HG02938 (cell line): ENCODE measurements around the gene ENOX2.

Experiments
- ATAC-seq: cut with Tn5 transposase; IDR thresholded peaks from one replicate; pipeline ENCODE4 v1.9.1; 2021; ENCODE audit warnings: mild to moderate bottlenecking, moderate library complexity; ENCODE audit not compliant: unreplicated experiment

The ENOX2 gene

DNA sequence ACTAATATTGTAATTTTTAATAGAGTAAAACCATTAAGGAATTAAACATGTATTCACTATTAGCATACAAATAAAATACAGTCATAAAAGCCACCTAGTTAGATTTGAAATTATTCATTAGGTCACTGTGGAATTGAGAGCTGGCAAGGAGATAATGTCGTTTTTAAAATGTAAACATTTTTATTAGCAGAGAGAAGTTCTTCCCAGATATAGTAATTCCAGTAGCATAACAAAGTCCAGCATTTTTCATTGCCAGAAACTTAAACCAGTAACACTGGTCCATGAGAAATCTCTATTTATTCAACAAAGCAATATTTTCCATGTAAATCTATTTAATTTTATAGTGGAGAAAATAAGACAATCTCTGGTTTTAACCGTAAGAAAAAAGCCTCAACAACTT lies 17.5 kb downstream of the ENOX2 start:
- no peak for ATAC-seq

DNA sequence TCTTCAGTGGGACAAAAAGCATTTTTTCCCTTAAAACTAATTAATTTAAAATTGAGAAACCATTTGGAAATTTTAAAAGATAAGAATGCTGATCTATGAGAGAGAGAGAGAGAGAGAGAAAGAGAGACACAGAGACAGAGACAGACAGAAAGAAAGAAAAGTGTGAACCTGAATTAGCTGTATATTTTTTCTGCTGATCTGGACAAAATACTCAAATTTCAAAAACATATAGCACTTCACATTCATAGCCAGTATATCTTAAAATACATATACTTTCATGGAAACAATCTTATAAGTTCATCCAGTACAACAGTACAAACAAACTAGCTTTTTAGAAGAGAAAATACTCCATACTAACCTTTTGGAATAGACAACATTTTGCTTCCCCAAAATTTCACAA lies 18.4 kb downstream of the ENOX2 start:
- ATAC-seq: no peak

DNA sequence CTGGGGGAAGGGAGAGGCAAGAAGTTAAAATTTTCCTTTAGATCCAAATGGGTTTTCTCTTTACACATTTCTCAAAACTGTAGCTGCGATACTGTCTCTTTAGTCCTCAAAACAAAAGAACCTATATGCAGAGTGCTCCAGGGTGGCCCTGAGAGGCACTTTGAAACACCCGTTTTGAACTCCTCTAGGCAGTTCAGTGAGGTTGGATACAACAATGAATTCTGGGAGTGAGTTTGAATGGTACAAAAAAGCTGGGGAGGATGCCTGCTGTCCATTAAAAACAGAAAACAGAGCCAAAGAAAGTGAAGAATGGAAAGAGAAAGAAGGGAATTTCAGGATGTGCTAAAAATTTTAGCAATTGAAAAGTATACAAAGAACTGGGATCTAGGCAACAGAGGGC lies 23.1 kb downstream of the ENOX2 start:
- no peak for ATAC-seq

DNA sequence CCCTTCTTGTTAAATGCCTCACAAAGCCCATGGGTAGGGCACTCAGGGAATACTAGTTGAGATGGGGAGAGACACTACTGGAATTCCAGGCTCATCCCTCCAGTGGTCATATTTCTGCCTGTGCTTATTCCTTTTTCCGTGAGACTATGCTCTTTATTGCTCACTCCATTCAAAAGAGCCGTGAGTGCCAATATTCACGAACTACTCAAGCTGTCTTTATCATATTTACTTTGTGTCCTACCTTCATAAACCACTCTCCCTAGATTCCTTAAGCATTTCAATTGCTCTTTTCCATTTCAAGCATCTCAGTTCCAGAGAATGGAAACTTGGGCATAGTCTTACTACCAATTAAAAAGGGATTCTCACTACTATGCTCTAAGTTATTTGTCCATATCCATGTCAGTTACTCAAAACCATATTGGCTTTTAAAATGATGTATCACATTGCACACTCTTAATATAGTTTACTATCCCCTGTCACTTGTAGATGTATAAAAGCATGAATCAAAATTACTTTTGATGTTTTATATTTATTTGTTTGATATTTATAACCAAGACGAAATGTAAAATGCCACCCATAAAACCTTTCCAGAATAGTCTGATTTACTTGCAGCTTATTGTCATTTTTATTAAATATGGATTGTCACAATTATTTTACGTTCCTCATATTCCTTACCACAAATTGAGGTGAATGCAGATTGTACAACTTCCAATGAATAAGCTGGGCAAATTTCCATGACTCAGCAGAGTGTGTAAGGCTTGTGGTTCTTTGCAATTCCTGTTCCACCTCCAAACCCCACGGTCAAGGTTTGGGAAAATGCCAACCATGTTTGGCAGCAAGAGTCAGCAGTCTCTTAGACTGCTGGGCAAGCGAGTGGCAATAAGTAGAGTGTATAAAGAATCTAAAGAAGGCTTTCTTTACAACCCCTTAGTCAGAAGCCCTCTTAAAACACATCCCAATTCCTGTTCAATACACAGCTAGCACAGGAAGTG lies 24.4 kb downstream of the ENOX2 start:
- ATAC-seq: no peak

DNA sequence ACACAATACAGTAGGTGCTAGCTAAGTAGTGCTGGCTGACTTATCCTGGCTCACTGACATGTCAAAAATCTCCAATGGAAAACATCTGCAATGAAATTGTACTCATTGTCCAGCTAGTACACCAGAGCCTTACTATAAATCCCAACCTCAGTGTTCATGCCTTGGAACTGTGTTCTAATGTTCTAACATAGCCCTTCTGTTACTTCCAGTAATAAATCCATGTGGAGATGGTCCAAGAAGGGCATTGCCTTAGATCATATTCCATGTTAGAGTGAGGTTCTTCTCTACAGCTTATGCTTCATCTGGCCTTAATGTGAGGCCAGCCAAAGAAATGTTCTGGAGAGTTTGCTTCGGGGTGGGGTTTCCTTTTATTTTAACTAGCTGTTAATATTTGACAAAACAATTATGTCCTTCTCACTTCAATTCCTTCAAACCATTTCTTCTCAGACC lies 25.1 kb downstream of the ENOX2 start:
- ATAC-seq: no peak

DNA sequence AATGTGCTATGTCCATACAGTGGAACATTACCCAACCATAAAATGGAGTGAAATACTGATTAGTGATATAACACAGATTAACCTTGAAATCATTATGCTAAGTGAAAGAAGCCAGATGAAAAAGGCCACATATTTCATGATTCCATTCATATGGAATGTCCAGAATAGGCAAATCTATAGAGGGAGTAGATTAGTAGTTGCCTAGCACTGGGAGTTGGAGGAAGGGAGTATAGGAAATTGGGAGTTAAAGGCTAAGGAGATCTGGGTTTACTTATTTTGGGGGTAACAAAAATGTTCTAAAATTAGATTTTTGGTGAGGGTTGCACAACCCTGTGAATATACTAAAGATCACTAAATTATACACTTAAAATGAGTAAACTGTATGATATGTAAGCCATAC lies 26.8 kb downstream of the ENOX2 start:
- ATAC-seq: no peak

DNA sequence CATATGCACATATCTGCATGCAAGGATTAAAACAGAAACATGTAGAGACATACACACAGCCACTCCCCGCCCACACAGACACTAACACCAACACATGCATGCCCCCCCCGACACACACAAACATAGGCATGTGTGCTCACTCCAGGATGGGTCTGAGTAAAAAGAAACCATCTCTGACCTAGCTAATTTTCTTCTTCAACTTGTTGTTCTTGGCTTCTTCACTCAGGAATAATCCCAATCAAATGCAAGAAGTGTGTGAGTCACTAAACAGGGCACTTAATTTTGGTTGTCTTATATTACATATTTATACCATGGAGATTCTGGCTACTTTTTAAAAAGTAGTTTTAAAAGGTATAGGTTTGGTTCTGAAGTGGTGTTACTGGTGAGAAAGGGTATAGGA lies 28.3 kb downstream of the ENOX2 start:
- ATAC-seq: no peak

DNA sequence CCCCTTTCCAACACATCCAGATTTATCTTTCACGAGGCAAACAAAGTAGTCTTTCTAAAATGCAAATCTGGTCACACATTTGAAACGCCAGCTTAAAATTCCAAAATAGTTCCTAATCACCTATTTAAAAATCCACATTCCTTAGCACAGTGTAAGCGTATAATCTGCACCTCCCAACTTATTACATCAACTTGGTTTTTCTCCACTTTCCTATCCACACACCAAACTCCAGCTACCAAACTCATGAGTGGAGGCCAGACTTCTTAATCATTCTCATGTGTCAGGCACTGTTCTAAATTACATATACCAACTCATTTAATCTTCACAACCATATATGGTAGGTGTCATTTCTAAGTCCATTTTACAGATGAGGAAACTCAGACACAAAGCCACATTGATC lies 33.8 kb downstream of the ENOX2 start:
- no peak for ATAC-seq

DNA sequence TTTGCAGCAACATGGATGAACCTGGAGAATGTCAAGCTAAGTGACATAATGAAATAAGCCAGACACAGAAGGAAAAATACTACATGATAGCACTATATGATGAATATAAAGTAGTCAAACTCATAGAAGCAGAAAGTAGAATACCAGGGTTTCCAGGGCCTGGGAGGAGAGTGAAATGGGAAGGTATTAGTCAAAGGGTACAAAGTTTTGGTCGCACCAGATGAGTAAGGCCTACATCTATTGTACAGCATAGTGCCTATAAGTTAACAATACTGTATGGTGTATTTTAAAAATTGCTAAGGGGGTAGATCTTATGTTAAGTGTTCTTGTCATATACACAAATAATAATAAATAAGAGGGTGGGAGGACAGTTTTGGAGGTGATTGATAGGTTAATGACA lies 41.5 kb downstream of the ENOX2 start:
- ATAC-seq: no peak

DNA sequence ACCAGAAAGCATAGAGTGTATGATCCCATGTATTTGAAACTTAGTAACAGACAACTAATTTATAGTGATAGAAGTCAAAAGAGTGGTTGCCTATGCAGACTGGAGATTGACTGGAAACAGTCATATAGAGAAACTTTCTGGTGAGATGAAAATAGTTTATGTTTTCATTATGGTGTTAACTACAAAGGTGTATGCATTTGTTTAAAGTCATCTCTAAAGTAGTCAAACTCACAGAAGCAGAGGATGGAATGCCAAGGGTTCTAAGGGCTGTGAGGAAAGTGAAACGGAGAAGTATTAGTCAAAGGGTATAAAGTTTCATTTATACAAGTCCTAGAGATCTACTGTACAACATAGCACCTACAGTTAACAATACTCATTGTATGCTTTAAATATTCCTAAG lies 45.8 kb downstream of the ENOX2 start:
- ATAC-seq: peak; percentile 97

DNA sequence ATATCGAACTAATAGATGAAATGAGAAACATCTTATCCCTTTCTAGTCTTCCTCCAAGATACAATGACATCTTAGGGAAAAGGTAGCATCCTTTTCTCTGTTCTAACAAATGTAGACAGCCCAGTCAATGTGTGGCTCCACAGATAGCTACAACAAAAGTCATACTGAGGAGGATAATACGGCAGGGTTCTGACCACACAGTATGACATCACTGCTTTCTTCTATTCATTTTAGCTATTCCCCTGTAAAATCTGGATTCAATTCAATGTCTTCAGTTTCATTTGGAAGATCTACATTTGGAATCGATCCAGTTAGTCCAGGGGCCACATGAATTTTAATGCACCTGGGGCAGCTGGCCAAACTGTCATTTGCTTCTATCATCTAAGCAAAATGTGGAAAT lies 51.4 kb downstream of the ENOX2 start:
- no peak for ATAC-seq

DNA sequence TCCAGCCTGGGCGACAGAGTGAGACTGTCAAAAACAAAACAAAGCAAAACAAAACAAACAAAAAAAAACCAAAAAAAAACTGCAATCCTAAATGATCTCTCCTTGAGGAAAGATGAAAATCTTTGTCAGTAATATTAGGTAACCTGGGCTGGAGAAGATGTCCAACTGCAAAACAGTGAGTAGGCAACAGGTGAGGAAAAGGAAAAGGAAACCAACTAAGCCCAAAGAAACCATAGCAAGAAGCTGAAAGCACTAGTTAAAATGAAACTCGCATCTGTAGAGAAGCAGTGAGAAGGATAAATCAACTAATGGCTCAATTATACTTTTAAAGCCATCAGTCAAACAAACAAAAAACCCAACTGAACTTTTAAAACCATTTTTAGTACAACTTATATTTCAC lies 54.2 kb downstream of the ENOX2 start:
- ATAC-seq: peak; percentile 78

DNA sequence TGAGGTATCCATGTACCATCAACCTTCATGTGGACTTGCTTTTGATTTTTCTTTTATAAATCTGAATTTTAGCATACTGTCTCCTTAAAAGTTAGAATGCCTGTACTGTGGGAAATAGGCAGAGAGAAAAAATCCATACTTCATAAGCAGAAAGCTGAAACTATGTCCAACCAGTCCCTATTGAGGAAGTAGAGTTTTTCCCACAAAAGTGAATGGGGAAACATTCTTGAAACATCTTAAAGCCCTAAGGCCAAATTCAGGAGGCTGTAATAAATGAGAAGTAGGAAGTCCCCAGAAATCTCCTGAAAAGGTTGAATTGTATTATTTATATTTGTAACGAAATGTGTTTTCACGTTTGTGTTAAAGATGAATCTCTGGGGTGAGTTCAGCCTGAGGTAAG lies 56.3 kb downstream of the ENOX2 start:
- no peak for ATAC-seq

DNA sequence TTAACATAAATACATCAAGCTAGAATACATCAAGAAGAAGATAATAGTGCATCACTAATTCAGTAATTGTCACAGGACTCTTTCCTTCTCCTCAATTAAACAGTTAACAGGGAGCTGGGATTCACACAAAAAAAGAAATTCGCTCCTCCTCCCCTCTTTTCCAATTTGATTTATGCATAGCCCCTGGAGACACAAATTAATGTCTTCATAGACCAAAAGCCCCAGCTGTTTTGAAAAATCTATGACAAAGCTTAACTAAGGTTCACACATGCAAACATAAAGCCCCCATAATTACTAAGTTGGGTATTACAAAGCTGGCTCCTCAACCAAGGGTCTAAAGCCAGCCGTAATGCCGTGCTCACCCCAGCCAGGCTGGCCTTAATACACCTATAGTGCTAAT lies 61.2 kb downstream of the ENOX2 start:
- no peak for ATAC-seq

DNA sequence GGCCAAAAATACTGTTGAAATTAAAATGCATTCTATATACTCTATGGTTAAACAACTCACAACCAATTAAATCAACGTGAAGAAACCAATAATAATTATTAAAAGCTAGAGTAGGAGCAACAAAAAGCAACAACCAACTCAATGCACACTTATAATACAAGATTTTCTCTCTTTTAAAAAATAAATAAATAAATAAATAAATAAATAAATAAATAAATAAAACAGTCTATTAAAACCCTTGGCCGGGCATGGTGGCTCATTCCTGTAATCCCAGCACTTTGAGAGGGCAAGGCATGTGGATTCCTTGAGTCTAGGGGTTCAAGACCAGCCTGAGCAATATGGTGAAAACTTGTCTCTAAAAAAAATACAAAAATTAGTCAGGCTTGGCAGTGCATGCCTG lies 62.7 kb downstream of the ENOX2 start:
- no peak for ATAC-seq

DNA sequence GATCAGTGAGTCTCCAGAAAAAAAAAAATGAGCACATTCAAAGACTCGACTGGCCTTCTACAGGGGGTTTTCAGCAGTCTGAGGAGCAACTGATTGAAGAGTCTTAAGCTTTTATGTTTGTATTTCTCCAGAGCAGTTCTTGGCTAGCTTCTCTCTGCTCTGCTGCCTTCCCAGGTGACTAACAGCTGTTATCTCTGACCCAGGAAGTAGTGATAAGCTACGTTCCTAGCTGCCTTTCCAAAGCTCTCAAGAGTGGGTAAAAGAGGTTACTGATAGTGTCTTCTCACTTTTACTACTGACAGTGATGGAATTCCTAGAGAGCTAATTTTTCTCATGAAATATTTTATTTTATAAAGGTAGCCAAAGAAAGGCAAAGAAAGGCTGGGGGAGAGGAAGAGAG lies 66.6 kb downstream of the ENOX2 start:
- ATAC-seq: no peak

DNA sequence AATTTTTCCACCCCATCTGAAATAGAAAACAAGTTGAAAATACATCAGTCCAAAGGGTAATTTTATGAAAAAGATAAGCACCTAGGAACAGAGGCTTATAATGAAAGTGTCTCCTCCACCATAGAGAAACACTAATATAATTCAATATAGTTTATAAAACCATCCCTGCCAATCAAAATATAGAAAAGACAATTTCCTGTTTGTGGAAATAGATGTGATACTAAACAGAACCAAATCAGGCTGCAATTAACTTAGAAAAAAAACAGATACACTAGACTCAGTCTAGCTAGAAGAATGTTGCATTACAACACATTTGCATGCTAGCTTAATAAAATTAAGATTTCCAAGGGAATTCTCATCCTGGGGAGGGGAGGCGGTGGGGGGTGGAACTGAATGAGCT lies 68.2 kb downstream of the ENOX2 start:
- no peak for ATAC-seq

DNA sequence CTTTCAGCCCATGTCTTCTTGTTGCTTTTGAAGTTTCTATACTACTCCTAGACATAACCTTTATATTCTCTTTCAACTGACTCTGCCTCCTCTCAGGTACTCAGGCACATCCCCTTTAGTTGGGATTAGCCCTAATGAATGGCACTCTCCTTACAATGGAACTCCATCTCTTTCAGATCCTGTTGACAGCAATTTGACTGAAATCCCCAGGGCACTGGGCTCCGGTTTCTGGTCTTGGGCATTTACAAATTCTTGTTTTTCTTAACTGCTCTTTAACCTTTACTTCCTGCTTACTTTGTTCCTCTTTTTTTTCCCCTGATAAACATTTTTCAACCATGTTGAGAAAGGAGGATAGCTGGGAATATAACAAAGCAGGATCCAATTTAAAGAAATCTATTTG lies 68.9 kb downstream of the ENOX2 start:
- no peak for ATAC-seq

DNA sequence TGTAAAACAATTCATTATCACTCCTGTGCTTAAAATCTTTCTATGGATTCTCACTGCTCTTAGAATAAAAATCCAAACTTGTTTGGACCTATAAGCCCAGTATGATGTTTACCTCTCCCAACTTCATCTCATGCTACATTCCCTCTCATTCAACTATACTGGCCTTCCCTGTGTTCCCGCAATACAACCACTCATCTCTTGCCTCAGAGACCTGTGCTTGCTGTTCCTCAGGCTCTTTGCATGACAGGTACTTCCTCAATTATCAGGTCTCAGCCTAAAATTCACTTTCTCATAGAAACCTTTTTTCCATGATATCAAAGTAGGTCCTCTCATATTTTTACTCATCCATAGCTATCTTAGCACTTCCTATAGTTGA lies 71.7 kb downstream of the ENOX2 start:
- no peak for ATAC-seq

DNA sequence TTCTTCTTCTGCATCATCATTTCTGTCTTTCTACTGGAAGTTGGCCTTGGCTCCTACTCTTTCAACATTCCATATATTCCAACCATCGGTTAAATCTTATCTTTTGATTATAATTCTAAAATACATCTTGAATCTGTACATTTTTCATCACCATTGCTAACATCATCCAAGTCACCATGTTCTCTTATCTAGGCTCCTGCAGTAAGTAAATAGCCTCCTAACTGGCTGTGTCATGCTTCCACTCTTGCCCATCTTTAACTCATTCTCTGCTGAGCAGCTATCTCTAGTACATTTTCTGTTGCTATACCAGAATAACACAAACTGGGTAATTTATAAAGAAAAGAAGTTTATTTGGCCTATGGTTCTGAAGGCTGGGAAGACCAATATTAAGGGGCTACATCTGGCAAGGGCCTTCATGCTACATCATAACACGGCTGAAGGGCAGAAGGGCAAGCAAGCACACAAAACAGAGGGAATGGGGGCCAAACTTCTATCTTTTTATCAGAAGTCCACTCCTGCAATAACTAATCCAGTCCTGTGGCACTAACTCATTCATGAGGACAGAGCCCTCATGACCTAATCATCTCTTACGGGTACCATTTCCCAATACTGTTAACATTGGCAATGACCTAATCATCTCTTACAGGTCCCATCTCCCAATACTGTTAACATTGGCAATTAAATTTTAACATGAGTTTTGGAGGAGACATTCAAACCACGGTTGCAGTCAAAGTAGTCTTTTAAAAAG lies 72.2 kb downstream of the ENOX2 start:
- no peak for ATAC-seq

DNA sequence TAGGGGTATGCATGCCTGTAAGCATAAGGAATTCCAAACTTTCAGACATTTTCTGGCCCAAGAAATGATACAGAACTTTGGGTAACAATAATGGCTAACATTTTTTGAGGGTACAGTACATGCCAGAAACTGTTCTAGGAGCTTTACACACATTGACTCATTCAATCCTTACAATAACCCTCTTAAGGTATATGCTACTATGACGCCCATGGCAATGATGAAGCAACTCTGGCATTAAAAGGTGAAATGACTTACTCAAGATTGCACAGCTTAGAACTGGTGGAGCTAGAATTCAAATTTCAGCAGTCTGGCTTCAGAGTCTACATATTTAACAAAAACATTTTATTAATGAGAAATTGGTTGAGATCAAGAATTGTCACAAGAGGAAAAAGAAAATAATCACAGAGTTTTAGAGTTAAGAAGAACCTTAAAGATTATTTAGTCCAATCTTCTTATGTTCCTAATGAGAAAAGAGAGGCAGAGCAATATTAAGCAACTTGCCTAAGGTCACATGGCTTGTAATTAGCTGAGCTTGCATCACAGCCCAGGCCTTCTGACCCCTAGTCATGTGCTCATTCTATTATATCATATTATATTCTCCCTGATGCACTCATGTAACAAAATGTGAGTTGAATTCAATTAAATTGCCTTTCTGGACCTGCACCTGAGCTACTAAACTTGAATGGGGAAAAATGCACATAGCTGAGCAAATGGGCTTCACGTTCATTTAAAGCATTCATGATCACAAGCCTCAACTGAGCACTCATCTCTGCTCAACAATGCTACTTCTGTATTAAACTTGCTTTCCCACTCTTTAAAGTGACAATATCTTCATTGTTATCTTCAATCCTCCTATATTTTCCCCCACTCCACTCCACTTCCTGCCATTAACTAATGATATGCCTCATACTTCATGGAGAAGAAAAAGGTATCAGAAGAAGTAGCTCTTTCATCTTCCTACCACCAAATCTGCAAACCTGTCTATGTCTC lies 73.2 kb downstream of the ENOX2 start:
- ATAC-seq: no peak
